CMK (cell line): Measurements from ENCODE around the gene SLC2A10.

Experiments used
- DNase-seq: peaks from one replicate; pipeline ENCODE4 v3.0.0-alpha.2; 2010; ENCODE audit warnings: low read depth

SLC2A10 gene

DNA sequence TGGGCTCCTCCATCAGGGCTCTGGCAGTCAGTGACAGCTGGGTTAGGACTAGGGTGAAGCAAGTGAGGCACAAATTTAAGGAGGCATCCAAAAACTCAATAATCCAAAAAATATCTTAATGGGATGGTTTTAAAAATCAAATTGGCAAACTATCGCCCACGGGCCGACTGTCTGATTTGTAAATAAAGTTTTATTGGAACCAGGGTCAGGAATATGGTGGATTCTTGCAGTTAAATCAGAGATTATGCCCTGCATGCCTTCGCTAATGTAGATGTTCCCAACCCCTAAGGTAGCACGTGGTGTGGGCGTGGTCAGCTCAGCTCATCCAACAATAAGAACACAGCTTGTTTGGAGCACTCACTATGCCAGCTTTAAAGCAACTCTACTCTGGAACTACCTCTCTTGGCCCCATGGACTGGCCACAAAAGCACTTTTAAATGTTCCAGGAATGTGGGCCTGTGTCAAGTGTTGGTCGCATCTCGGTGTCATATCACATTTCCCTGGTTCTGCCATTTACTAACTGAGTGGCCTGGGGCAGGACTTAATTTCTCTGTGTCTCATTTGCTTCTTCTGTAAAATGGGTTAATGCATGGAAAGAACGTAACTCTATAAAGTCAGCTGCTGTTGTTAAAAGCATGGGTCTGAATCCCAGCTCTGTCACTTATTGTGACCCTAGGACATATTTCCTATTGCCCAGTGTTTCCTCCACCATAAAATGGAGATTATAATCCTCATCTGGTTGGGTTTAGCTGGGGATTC, 27.2 kb upstream of the SLC2A10 start:
- DNase-seq = no peak

GRCh38 chr20:46683011-46683667, 26.3 kb upstream of the SLC2A10 start:
- peak; percentile 64 for DNase-seq

DNA sequence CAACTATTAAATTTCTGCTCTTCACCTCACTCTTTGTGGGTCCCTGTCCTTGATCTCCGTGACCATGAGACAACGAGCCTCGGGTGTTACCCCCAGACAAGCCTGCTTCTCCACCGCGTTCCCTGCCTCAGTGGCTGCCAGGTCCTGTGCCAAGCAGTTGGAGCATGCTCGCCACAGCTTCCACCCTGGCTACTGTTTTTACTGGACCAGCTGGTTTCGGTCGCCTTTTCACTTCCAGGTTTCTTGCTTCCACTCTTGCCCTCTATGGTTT, 25.8 kb upstream of the SLC2A10 start:
- no peak for DNase-seq

GRCh38 chr20:46683939-46684750, 25.3 kb upstream of the SLC2A10 start:
- DNase-seq = peak; percentile 66

GRCh38 chr20:46688151-46689081, 21.0 kb upstream of the SLC2A10 start:
- DNase-seq = no peak

GRCh38 chr20:46689082-46689753, 20.2 kb upstream of the SLC2A10 start, which contains the start of gene TP53RK:
TSS of gene TP53RK (minus strand) at chr20:46689444. CDS start at chr20:46689414, 30 bp downstream.
- DNase-seq = peak; percentile 100

- no peak for DNase-seq
Measured at GRCh38 chr20:46689754-46690085, 19.7 kb upstream of the SLC2A10 start.

GRCh38 chr20:46690219-46691106, 19.0 kb upstream of the SLC2A10 start:
- no peak for DNase-seq

DNA sequence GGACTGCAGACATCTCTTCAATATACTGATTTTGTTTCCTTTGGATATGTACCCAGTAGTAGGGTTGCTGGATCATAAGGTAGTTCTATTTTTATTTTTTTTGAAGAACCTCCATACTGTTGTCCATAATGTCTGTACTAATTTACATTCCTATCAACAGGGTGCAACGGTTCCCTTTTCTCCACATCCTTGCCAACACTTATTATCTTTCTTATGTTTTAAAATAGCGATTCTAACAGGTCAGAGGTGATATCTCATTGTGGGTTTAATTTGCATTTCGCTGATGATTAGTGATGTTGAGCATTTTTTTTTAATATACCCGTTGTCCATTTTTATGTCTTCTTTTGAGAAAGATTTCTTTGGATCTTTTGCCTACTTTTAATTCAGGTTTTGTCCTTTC, 18.3 kb upstream of the SLC2A10 start:
- no peak for DNase-seq

- DNase-seq = no peak
Measured at GRCh38 chr20:46694484-46694883, 15.0 kb upstream of the SLC2A10 start.

DNA sequence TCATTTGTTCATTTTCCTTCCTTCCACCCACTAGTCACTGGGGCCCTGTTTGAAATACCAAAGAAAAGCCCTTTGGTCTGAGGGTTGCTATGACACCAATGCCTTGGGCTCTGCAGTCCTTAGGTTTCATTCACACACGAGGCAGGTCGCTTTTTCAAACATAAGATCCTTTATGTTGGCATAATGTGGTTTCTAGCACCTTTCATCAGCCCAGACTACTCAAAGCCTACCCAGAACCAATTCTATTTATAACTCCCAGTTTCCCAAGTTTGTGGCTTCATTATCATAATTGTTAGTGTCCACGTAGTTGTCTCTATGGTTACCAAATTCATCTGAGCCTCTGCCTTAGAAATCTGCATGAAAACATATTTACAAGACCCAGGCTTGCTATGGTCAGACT, 13.6 kb upstream of the SLC2A10 start:
- DNase-seq = no peak

DNA sequence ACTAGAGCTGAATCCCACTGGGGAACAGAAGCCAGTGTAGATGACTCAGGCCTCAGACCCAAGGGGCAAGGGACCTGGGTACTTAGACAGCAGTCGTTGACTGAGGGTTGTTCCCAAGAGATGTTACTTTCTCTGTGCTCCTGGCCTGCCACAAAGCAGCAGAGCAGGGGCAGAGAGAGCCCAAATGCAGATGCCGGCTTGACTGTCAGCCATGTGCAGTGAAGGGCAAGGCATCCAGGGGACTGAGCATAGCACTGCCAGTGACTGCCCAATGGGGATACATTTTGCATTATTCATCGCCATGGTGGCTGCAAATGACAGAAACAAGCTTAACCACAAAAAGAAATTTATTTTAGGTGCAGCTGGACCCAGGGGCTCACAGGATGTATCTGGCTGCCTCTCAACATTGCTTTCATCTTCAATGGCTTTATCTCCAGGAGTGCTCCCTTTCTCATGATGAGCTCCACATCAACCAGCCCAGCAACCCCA, 12.6 kb upstream of the SLC2A10 start:
- no peak for DNase-seq

DNA sequence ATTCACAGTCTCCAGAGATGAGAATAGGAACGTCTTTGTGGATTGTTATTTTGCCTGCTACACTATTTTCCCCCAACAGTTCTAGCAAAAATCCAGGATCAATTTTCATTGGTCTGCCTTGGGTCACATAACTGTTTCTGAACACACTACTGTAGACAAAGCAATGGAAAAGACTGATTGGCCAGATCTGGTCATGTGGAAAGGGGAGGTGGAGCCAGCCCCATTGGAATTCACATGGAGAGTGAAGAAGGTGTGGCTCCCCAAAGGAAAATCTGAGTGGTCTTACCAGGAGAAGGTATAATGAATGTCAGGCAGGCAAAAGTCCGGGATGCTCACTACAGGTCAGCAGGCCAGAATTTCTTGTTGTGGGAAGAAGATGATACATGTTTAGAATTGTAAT, 10.7 kb upstream of the SLC2A10 start:
- DNase-seq = no peak

DNA sequence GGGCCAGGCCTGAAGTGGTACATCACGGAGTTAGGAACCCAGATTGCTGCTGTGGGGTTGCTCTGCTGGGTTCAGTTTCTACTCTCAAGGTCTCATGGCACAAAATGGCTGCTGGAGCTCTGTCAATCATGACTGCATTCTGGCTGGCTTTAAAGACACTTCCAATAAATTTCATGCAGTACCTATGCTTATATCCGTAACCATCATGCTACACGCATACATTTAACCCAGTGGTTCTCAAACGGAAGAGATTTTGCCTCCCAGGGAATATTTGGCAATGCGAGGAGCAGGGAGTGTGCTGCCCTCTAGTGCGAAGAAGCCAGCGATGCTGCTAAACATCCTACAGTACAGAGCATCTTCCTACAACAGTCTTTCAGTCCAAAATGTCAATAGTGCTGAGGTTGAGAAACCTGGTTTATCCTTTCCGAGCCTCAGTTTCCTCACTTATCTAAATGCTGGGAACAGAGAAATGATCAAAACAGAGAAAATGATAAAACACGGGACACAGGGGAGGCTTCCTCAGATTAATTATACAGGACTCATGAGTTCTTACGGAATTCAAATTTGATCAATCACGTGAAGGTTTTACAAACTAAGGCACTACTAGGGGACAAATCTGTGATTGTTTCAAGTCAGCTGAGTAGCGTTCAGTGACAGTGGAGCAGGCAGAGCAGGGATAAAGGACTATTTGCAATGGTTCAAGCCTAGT, 9.6 kb upstream of the SLC2A10 start:
- no peak for DNase-seq

GRCh38 chr20:46700481-46700880, 9.0 kb upstream of the SLC2A10 start:
- no peak for DNase-seq

DNA sequence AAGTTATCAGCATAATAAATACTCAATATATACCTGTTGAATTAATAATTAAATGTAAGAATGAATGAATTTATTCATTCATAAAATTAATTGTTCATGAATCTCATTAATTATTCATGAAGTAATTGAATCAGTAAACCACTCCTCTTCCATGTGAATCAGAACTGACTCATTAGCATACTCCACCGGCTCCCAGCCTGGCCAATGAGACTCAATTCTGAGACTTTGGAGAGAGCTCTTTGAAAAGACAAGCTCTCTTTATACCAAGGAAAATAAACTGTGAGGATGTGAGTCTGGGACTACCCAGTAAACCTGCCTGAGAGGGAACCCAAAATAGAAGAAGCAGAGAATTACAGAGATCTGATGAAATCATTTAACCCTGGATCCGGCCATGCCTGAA, 8.4 kb upstream of the SLC2A10 start:
- no peak for DNase-seq

GRCh38 chr20:46701556-46701955, 7.9 kb upstream of the SLC2A10 start:
- no peak for DNase-seq

GRCh38 chr20:46701986-46702385, 7.5 kb upstream of the SLC2A10 start:
- DNase-seq = no peak

DNA sequence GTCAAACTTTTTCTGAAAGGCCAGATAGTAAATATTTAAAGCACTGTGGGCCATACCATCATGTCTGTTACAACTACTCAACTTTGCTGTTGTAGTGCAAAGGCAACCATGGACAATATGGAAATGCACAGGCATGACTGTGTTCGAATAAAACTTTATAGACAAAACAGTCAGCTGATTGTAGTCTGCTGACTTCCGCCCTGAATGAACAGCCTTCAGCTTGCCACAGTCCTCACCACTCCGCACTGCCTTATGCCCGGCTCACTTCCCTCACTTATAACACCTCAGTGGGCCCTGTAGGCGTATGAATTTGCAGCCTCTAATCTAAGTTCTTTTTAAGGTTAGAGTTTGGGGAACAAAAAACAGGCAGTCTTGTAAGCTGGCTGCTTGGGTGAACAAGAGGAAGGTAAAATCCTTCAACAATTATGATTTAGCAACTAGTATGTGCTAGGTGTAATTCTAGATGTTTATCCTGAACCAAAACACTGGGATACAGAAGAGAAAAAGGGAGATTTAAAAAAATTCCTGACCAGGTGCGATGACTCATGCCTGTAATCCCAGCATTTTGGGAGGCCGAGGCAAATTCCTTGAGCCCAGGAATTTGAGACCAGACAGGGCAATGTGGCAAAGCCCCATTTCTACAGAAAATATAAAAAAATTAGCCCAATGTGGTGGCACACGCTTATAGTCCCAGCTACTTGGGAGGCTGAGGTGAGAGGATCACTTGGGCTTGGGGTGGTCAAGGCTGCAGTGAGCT, 6.8 kb upstream of the SLC2A10 start:
- no peak for DNase-seq
